ENCODE measurements around the gene CDK6. TPM values are rescaled to one million over a fixed set of nuclear protein-coding genes. Genes with fewer than 3 reads are reported as not detected.

The CDK6 gene
- total RNA-seq, 2 donors from 2014 or later = 13.6 to 39.9 TPM

- Histone ChIP-seq H3K4me3 (no peak overlapping the region), H3K27ac (no peak overlapping the region), H3K27me3 (replicated peaks; ENCODE audit: insufficient read depth) (no peaks in the 10 kb centered on the region), H3K4me1 (replicated peaks) (no peaks in the 10 kb centered on the region), H3K9me3 (no peaks in the 10 kb centered on the region), H3K36me3 (no peaks in the 10 kb centered on the region)
- DNase-seq (ENCODE audit: low spot score) = peak; percentile 38
- TF ChIP-seq CTCF (IDR thresholded peaks at IDR 0.05) = no peak
- peak; percentile 79 for TF ChIP-seq POLR2AphosphoS5 (IDR thresholded peaks at IDR 0.05)
- intact Hi-C loops (cut with DNase I) = no loop called here
- WGBS = 3% methylated on average over 2 of the region's 2 CpGs
Measured at GRCh38 chr7:92633211-92633906, 203.0 kb downstream of the CDK6 start.

- no peaks in the 10 kb centered on the region for H3K4me1 ChIP-seq (replicated peaks)
- H3K36me3 ChIP-seq = no peaks in the 10 kb centered on the region
- H3K27me3 ChIP-seq (replicated peaks; ENCODE audit: insufficient read depth) = no peaks in the 10 kb centered on the region
- TF ChIP-seq POLR2A (IDR thresholded peaks at IDR 0.05) = no peak
- TF ChIP-seq POLR2AphosphoS5 (IDR thresholded peaks at IDR 0.05) = no peak
- TF ChIP-seq CTCF (IDR thresholded peaks at IDR 0.05) = no peak
- no peak for DNase-seq (ENCODE audit: low spot score)
- no peak overlapping the region for H3K4me3 ChIP-seq
- intact Hi-C loops (cut with DNase I) = no loop called here
- no peaks in the 10 kb centered on the region for H3K9me3 ChIP-seq
- H3K27ac ChIP-seq = no peak overlapping the region
- 100% methylated on average over 1 of the region's 1 CpG for WGBS
Measured at GRCh38 chr7:92632791-92633190, 203.6 kb downstream of the CDK6 start.

DNA sequence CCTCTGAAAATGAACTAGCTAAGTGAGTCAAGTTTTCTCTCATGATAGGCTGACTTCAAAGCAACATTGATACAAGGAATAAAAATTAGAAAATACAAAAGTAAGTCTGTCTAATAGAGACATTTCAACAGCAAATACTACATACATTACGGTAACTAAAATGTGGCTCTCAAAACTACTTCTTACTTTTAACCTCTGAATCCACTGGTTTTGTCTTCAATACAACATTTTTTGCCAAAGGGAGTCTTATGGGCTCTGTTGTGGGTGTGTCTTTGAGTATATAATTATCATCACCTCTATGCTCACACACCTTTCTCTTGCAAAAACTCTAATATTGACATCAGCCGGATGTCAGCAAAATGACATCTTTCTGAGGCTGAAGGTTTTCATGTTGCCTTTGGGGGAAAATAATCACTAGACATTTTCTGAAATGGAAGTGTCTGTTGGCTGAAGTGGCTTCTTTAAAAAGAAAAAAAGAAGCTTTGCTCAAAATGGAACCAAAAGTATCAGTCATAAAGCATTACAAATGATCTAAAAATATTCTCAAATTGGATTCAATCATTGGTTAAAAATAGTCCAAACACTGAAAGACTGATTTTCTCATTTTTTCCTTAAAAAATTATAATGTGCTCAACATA is 204.4 kb downstream of the CDK6 start:
- 95% methylated on average over 2 of the region's 2 CpGs for WGBS
- DNase-seq (ENCODE audit: low spot score) = no peak
- no peaks in the 10 kb centered on the region for H3K4me1 ChIP-seq (replicated peaks)
- no peaks in the 10 kb centered on the region for H3K36me3 ChIP-seq
- TF ChIP-seq CTCF (IDR thresholded peaks at IDR 0.05) = no peak
- TF ChIP-seq POLR2A (IDR thresholded peaks at IDR 0.05) = no peak
- no peak for TF ChIP-seq POLR2AphosphoS5 (IDR thresholded peaks at IDR 0.05)
- intact Hi-C loops (cut with DNase I) = no loop called here
- H3K4me3 ChIP-seq = no peak overlapping the region
- no peak overlapping the region for H3K27ac ChIP-seq
- H3K27me3 ChIP-seq (replicated peaks; ENCODE audit: insufficient read depth) = no peaks in the 10 kb centered on the region
- H3K9me3 ChIP-seq = no peaks in the 10 kb centered on the region

GRCh38 chr7:92631067-92631849 is 205.1 kb downstream of the CDK6 start:
- Histone ChIP-seq H3K36me3 (no peaks in the 10 kb centered on the region), H3K4me3 (no peak overlapping the region), H3K9me3 (no peaks in the 10 kb centered on the region), H3K27ac (no peak overlapping the region), H3K27me3 (replicated peaks; ENCODE audit: insufficient read depth) (no peaks in the 10 kb centered on the region), H3K4me1 (replicated peaks) (no peaks in the 10 kb centered on the region)
- intact Hi-C loops (cut with DNase I) = no loop called here
- TF ChIP-seq POLR2A (IDR thresholded peaks at IDR 0.05) (no peak), CTCF (IDR thresholded peaks at IDR 0.05) (no peak), POLR2AphosphoS5 (IDR thresholded peaks at IDR 0.05) (no peak)
- DNase-seq (ENCODE audit: low spot score) = no peak
- WGBS = 90% methylated on average over 5 of the region's 5 CpGs

All from prostate gland (tissue), 2 donors.